Astrocyte of the cerebellum (primary cell): ENCODE results near the gene SPTBN1.

Experiments
- DNase-seq: peaks from one replicate; pipeline ENCODE4 v3.0.0-alpha.2; 2011; ENCODE audit warnings: low read depth
- H3K4me3 ChIP-seq: 2 replicates; pipeline ENCODE4 v1.5.1; 2011; ENCODE audit warnings: mild to moderate bottlenecking, low read depth, low read length, moderate library complexity
- CTCF ChIP-seq: IDR thresholded peaks from 2 replicates; pipeline ENCODE4 v1.5.1; 2012; ENCODE audit warnings: low read length, low read depth, moderate library complexity, mild to moderate bottlenecking; ENCODE audit errors: missing control alignments
- in situ Hi-C: cut with HindIII; loops from 2 replicates; pipeline ENCODE4 v1.10.0; 2017; ENCODE audit warnings: low sequenced_read_pairs

The SPTBN1 gene

GRCh38 chr2:54471221-54471711, 15.1 kb downstream of the SPTBN1 start:
- in situ Hi-C loops, result no loop called here
- no peak overlapping the region for H3K4me3 ChIP-seq
- DNase-seq, result peak; percentile 63
- TF ChIP-seq CTCF, result no peak

GRCh38 chr2:54473851-54474250, 17.7 kb downstream of the SPTBN1 start:
- in situ Hi-C loops, result no loop called here
- TF ChIP-seq CTCF, result no peak
- no peak for DNase-seq
- H3K4me3 ChIP-seq, result no peak overlapping the region

- no peak overlapping the region for H3K4me3 ChIP-seq
- no peak for TF ChIP-seq CTCF
- in situ Hi-C loops, result no loop called here
- DNase-seq, result no peak
Observed at GRCh38 chr2:54475285-54475684, 19.2 kb downstream of the SPTBN1 start.

- TF ChIP-seq CTCF, result no peak
- no peak for DNase-seq
- in situ Hi-C loops, result no loop called here
Observed at GRCh38 chr2:54475919-54476318, 19.8 kb downstream of the SPTBN1 start.

GRCh38 chr2:54476852-54477251, 20.7 kb downstream of the SPTBN1 start:
- no peak for DNase-seq
- TF ChIP-seq CTCF, result no peak
- in situ Hi-C loops, result no loop called here

More at GRCh38 chr2:54475919-54476318, 19.8 kb downstream of the SPTBN1 start:
- no peak overlapping the region for H3K4me3 ChIP-seq

GRCh38 chr2:54477896-54478295, 21.8 kb downstream of the SPTBN1 start:
- H3K4me3 ChIP-seq, result no peak overlapping the region
- no peak for TF ChIP-seq CTCF
- DNase-seq, result no peak
- in situ Hi-C loops, result no loop called here

More at GRCh38 chr2:54476852-54477251, 20.7 kb downstream of the SPTBN1 start:
- no peak overlapping the region for H3K4me3 ChIP-seq

GRCh38 chr2:54478899-54479298, 22.8 kb downstream of the SPTBN1 start:
- TF ChIP-seq CTCF, result no peak
- in situ Hi-C loops, result no loop called here
- H3K4me3 ChIP-seq, result no peak overlapping the region
- DNase-seq, result no peak
